GM04504 (cell line): ENCODE measurements around the gene SMARCA4.
"Not testable (repeated sequence)": the region's sequence is repeated elsewhere in the genome, so short reads cannot be mapped to it uniquely, and the experiment has no call there.

Experiments
- DNase-seq: peaks from one replicate; pipeline ENCODE4 v3.0.0-alpha.2; 2012; ENCODE audit warnings: low read depth

Gene SMARCA4

GRCh38 chr19:10979951-10980381 lies 19.1 kb downstream of the SMARCA4 start:
- DNase-seq, result no peak

- DNase-seq, result no peak
Observed at GRCh38 chr19:10981252-10981895, 20.5 kb downstream of the SMARCA4 start.

GRCh38 chr19:10983026-10983425 lies 22.2 kb downstream of the SMARCA4 start:
- no peak for DNase-seq

- DNase-seq, result no peak
Observed at GRCh38 chr19:10984166-10984735, 23.4 kb downstream of the SMARCA4 start.

GRCh38 chr19:10985502-10985901 lies 24.7 kb downstream of the SMARCA4 start:
- no peak for DNase-seq

- no peak for DNase-seq
Observed at GRCh38 chr19:10986301-10987127, 25.7 kb downstream of the SMARCA4 start.

GRCh38 chr19:10987571-10988297 lies 26.9 kb downstream of the SMARCA4 start:
- DNase-seq, result no peak

GRCh38 chr19:10988380-10988779 lies 27.6 kb downstream of the SMARCA4 start:
- DNase-seq, result no peak

- no peak for DNase-seq
Observed at GRCh38 chr19:10988921-10989320, 28.1 kb downstream of the SMARCA4 start.

- DNase-seq, result no peak
Observed at GRCh38 chr19:10991076-10991475, 30.2 kb downstream of the SMARCA4 start.

- DNase-seq, result no peak
Observed at GRCh38 chr19:10991521-10992081, 30.8 kb downstream of the SMARCA4 start.

GRCh38 chr19:10992174-10992573 lies 31.3 kb downstream of the SMARCA4 start:
- DNase-seq, result not testable (repeated sequence)

GRCh38 chr19:10995926-10996600 lies 35.2 kb downstream of the SMARCA4 start:
- DNase-seq, result no peak

GRCh38 chr19:10998045-10998533 lies 37.3 kb downstream of the SMARCA4 start:
- no peak for DNase-seq

GRCh38 chr19:10998666-10999065 lies 37.8 kb downstream of the SMARCA4 start:
- no peak for DNase-seq

- DNase-seq, result no peak
Observed at GRCh38 chr19:11005521-11005920, 44.7 kb downstream of the SMARCA4 start.

GRCh38 chr19:11007385-11007784 lies 46.6 kb downstream of the SMARCA4 start:
- no peak for DNase-seq

- DNase-seq, result no peak
Observed at GRCh38 chr19:11007962-11008532, 47.2 kb downstream of the SMARCA4 start.

- no peak for DNase-seq
Observed at GRCh38 chr19:11010041-11010440, 49.2 kb downstream of the SMARCA4 start.

- no peak for DNase-seq
Observed at GRCh38 chr19:11012507-11012906, 51.7 kb downstream of the SMARCA4 start.

- DNase-seq, result no peak
Observed at GRCh38 chr19:11013771-11014170, 52.9 kb downstream of the SMARCA4 start.
